ENCODE data around the gene SLC25A41.

Gene SLC25A41

GRCh38 chr19:6464070-6464873, 30.7 kb upstream of the SLC25A41 start, which contains the start of gene CRB3:
Gene CRB3 (plus strand): TSS chr19:6464271. CDS start chr19:6464702, 431 bp downstream.
- no peak for TF ChIP-seq CTCF (IDR thresholded peaks at IDR 0.05)
- H3K27ac ChIP-seq: no peak within 1 kb of the TSS
- no peak for DNase-seq (ENCODE audit: low spot score)
- no peak within 1 kb of the TSS for H3K4me3 ChIP-seq

- Histone ChIP-seq H3K4me3 (peak overlapping the region; percentile 97), H3K27ac (peak overlapping the region; percentile 56 to 81)
- peak; percentile 31 for TF ChIP-seq CTCF (IDR thresholded peaks at IDR 0.05)
- peak; percentile 95 for DNase-seq (ENCODE audit: low spot score)
Measured at GRCh38 chr19:6460099-6460884, 26.7 kb upstream of the SLC25A41 start.

- Histone ChIP-seq H3K4me3 (peak within 1 kb of the TSS; percentile 97), H3K27ac (peak within 1 kb of the TSS; percentile 56 to 81)
- TF ChIP-seq CTCF (IDR thresholded peaks at IDR 0.05): no peak
- DNase-seq (ENCODE audit: low spot score): no peak
Measured at GRCh38 chr19:6459262-6460098, 25.9 kb upstream of the SLC25A41 start, which contains the start of gene SLC25A23. Gene SLC25A23 (minus strand): TSS chr19:6459792. CDS start chr19:6459628, 164 bp downstream.

GRCh38 chr19:6458695-6459261, 25.2 kb upstream of the SLC25A41 start:
- Histone ChIP-seq H3K27ac (peak overlapping the region; percentile 19 to 81), H3K4me3 (peak overlapping the region; percentile 97)
- TF ChIP-seq CTCF (IDR thresholded peaks at IDR 0.05): no peak
- DNase-seq (ENCODE audit: low spot score): no peak

DNA sequence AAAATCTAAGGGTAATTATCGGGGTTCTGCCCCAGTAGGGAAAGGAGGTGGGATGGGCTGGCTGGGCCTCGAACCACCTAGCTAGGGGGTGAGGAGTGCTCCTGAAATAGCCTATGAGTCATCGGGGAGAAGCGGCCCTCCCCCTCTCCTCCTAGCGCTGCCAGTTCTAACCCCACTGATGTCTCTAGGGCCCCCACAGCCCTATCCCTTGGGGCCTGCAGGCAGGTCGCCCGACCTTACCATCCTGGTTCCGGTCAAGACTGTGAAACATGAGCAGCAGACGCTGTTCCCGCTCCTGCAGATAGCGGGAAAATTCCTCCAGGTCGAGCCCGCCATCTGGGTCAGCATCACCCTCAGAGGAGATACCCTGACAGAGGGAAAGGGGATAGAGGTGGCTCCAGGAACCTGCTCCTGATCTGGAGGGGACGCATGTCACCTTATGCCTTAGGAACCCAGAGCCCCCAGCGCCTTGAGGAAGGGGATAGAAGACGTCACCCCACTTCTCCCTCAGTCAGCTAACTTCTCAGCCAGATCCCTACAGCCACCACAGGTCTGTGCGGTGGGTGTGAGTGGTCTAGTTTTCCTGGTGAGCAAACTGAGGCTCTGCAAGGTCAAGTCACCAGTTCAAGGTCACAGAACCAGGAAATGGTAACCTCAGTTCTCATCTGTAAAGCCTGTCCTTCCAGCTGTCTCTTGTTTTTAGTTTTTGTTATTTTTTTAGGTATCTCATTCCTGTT, 24.6 kb upstream of the SLC25A41 start:
- no peak for DNase-seq (ENCODE audit: low spot score)
- H3K27ac ChIP-seq: no peak overlapping the region
- TF ChIP-seq CTCF (IDR thresholded peaks at IDR 0.05): no peak
- no peak overlapping the region for H3K4me3 ChIP-seq

DNA sequence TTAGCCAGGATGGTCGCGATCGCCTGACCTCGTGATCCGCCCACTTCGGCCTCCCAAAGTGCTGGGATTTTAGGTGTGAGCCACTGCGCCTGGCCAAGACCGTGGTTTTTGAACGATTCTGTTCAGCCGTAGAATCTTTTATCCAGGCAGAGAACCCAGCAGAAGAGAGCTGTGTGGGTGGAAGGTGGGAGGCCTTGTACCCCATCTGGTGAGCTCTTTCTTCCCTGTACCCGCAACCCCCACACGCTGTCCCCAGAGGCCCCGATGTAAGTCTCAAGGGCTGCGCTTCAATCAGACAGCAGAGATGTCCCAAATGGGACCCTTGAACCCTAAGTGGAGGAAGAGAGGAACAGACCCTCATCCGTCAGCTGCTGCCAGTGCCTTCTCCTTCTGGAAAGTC, 22.4 kb upstream of the SLC25A41 start:
- TF ChIP-seq CTCF (IDR thresholded peaks at IDR 0.05): no peak
- Histone ChIP-seq H3K4me3 (no peak overlapping the region), H3K27ac (no peak overlapping the region)
- DNase-seq (ENCODE audit: low spot score): no peak

Measured in coronary artery (tissue), 2 donors.